Measurements from ENCODE around the gene RIMBP2.
"Not testable (repeated sequence)": the region's sequence is repeated elsewhere in the genome, so short reads cannot be mapped to it uniquely, and the experiment has no call there.

Gene RIMBP2

DNA sequence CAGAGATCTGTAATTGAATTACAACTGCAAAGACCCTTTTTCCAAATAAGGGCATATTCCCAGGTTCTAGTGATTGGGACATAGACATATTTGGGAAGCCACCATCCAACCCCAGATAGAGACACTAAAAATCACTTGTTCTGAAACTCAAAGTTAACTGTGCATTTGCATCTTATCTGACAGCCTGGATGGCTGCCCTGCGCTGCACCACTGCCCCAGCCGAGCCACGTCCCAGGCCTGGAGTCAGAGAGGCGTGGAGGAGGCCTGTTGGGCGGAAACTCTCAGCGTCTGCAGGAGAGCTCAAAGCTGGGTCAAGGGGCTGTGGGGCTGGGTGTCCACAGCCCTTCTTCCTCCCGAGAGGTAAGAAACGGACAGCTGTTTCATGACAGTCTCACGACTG lies 124.4 kb downstream of the RIMBP2 start:
- DNase-seq = no peak

DNA sequence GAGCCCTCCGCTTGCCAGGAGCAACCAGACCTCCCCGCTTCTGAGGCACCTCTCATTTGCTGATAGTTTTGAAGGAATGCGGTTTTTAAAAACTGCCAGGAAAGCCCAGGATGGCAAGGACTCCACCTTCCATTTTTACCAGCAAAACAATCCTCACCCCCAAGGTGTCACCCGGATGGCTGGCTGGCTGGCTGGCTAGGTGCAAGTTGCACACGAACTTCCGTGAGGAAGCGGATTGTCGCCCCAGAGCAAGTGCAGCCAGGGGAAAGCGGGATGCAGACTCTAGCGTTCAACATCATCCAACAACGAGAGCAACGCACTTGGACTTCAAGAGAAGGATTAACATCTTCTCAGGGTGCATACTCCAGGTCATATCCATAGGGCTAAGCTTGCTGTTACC lies 125.4 kb downstream of the RIMBP2 start:
- no peak for DNase-seq

DNA sequence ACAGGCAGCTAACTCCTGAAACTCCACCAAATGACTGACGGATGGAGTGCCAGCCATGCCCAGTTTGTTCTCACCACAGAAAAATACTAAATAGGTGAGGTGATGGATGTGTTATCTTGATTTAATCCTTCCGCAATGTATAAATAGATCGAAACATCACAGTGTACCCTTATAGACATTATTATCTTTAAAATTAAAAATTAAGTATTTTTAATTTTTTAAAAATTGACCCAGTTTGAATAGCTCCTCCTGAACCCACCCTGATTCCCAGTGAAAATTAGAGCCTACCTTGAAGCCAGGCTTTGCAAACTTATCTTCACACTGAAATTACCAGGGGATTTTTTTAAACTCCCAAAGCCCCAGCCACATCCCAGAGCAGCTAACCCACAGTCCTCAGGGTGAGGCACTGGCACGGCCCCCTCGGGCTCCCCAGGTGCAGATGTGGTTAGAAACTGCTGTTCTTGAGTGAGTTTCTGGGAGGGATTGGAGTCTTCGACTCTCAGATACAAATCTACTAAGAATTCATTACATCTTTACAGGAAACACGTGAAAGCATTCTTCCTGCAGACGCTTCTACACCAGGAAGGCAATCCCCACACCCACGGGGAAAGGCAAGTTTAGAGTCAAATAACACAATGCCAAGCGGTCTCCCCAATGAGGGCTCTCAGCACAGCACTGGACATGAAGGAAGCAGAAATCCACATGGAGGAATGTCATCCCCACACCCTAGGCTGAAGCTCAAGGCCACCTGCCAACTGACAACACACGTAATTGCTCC lies 126.4 kb downstream of the RIMBP2 start:
- no peak for DNase-seq

DNA sequence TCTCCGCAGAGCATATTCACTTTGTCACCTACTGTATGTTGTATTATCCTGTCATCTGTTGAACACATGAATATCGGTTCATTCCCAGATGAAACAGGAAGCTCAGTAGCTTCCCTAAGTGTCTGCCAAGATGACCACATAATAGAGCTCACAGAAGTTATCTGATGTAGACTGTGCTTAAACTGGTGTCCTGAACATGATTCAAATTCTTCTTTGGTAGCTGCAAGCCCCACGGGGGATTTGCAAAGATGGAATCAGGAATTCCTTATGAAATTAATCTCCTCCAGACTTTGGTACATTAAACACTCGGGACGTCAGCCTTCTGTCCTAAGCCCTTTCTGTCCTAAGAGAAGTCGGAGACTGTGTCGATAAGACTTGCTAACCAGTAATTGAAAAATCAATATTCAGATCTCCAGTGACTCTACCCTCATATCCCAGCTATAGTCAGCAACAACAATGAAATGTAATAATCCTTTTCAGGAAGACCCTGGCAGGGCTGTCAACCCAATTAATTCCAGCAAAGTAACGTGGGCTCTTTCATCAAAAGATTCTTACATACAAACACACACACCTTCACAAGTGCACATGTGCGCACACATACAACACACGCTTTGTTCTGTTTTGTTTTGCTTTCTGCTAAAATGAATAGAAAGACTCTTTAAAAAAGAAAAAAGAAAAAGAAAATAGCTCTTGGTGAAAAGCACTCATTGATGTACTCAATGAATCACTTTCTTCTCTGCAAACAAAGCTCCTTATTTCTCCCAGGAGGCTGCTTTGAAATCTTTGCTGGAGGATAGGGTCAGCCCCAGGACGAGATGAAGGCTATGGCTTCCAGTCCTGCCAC lies 127.2 kb downstream of the RIMBP2 start:
- DNase-seq = no peak

DNA sequence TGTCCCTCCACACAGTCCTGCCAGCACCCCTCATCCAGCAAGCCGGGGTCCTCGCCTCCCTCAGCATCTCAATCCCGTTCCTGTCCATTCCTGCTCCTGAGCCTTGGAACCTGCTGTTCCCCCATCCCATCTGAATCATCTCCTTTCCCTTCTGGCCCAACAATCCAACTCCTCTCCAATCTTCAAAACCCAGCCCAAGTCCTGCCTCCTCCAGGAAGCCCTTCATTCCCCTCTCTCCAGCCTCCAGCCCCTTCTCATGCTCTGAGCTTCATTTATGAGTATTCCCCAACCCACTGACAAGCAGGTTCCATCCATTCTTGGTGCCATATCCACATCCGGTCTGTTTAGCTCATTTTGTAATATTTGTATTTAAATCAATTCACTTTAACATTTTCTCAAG lies 128.1 kb downstream of the RIMBP2 start:
- DNase-seq = no peak

DNA sequence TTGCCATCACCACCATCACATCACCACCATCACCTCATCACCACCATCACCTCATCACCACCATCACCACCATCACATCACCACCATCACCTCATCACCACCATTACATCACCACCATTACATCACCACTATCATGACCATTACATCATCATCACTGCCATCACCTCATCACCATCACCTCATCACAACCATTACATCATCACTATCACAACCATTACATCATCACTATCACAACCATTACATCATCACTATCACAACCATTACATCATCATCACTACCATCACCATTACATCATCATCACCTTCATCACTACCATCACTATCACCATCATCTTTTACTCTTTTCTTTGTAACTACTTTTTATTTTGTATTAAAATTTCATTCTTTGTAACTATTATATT lies 131.6 kb downstream of the RIMBP2 start:
- DNase-seq = not testable (repeated sequence)

DNA sequence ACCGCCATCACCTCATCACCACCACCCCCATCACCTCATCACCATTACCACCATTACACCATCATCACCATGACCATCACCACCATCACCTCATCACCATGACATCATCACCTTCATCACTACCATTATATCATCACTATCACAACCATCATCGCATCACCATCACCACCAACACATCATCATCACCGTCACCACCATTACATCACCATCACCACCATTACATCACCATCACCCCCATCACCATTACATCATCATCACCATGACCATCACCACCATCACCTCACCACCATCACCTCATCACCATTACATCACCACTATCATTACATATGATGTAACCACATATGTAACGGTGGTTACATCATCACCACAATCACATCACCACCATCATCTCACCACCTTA lies 132.3 kb downstream of the RIMBP2 start:
- no peak for DNase-seq

DNA sequence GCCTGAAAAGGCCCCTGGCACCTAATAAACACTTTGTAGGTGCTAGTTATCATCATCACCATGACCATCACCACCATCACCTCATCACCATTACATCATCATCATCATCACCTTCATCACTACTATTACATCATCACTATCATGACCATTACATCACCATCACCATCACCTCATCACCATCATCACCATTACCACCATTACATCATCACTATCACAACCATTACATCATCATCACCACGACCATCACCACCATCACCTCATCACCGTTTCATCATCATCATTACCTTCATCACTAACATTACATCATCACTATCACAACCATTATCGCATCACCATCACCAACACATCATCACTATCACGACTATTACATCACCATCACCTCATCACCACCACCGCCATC lies 132.8 kb downstream of the RIMBP2 start:
- DNase-seq = no peak

DNA sequence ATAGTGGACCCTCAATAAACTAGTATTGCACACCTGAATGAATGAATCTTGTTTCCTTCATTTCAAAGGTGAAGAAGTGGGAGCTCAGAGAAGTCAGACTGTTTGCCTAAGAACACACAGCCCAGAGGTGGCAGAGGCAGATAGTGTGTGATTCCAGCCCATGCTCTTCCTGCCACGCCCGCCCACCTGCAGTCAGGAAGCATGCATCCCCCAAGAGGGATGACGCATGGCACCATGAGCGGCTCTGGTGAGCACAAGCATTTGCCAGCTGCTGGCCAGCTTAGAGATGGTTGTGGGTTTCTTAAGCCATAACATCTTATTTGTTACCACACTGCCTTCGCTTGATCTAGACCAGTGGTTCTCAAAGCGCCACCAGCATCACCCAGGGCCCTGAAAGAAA lies 133.8 kb downstream of the RIMBP2 start:
- DNase-seq = no peak

DNA sequence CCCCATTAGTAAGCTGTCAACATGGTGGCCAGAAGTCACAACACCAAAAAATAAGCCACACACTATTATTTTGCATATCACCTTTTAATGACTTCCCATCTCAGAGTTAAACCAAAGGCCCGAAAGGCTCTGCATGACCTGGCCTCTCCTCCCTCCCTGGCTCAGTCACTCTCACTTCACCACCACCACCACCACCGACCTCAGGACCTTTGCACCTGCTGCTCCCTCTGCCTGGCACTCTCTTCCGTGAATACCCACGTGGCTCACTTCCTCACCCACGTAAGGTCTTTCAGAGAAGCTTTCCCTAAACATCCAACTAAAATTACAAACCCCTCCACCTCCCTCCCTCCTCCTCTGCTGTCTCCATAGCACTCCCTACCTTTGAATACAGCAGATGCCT lies 134.3 kb downstream of the RIMBP2 start:
- no peak for DNase-seq

DNA sequence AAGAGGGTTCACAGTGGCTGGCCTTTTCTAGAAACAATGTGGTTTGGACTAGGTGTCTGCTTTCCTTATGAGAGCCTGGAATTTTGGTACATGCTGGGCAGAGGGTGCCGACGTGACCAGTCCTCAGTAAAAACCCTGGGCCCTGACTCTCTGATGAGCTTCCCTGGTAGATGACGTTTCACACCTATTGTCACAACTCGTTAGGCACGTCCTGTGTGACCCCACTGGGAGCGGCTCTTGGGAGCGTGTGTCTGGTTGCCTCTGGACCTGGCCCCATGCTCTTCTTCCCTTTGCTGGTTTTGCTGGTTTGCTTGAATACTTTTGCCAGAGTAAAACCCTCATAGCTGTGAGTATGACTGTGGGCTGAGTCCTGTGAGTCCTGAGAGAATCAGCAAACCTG lies 136.9 kb downstream of the RIMBP2 start:
- DNase-seq = no peak

DNA sequence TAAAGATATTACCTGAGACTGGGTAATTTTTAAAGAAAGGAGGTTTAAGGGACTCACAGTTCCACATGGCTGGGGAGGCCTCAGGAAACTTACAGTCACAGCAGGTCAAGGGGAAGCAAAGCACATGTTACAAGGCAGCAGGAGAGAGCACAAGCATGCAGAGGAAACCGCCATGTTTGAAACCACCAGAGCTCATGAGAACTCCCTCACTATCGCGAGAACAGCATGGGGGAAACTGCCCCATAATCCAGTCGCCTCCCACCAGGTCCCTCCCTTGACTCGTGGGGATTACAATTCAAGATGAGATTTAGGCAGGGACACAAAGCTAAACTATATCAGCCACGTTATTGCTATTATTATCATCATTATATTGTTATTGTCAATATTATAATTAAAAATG lies 138.7 kb downstream of the RIMBP2 start:
- no peak for DNase-seq

DNA sequence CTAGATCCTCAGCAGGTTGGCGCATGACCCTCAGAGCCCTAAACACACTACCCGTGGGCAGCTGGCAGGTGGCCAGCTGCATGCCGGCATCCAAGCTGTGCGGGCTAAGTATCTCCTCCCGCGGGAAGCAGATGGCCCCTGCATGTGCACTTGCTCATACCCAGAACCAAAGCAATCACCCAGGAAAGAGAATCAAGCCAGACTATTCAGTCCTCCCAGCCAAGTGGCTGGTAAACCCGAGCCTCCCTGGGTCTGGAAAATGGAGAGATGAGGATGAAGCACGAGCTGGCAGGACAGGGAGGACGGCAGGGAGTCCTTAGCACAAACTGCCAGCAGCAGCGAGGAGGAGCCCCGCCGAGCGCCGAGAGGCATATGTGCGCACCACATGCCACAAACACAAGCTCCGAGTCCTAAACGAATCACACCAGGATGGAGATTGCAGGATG lies 139.7 kb downstream of the RIMBP2 start:
- DNase-seq = no peak

DNA sequence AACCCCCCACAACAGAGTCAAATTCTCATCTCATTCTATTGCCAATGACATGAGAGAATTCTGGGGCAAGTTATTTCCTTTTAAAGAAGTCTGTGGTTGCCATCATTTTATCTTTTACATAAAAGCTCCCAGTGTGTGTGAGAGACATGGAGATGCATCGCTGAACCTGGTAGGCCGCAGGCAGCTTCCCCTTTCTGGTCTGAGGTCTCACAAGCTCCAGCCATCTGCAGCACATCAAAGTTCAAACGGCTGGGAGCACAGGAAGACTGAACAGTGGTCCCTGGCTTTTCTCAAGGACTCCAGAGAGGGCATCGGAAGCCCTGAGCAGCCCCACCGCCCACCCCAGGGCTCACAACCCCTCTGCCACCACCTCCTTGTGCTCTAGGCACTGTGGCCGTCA lies 141.7 kb downstream of the RIMBP2 start:
- DNase-seq = no peak

DNA sequence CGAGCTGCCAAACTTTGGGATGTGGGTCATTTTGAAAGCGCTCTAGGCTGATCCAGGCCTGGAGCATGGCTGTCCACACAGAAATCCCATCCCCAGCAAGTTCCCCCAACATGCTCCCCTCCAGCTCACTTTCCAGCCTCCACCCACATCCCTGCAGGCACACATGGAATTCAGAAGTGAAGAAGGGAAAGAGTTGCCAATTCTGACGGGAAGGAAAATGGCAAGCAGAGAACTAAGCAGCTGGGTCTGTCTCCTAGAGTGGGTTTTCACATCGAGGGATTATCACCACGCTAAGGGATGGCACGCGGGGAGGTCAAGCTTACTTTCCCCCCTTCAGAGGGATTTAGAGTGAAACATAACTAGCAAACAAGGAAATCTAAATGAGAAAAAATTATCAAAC lies 142.3 kb downstream of the RIMBP2 start:
- DNase-seq = no peak

DNA sequence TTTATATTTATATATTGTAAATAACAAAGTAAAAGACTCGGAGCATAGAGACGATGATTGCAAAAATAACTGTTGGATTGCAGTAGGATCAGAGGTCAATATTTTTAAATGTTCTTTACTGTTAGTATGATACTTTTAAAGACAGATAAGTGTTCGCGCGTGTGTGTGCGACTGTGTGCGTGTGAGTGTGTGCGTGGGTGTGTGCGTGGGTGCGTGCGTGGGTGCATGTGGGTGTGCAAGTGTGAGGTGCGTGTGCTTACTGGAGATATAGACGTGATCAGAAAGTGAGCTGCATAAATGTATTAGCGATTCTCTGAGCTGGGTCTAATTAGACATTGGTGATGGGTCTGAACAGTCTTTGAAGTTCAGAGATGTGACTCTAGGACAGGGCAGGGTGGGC lies 142.9 kb downstream of the RIMBP2 start:
- DNase-seq = no peak

DNA sequence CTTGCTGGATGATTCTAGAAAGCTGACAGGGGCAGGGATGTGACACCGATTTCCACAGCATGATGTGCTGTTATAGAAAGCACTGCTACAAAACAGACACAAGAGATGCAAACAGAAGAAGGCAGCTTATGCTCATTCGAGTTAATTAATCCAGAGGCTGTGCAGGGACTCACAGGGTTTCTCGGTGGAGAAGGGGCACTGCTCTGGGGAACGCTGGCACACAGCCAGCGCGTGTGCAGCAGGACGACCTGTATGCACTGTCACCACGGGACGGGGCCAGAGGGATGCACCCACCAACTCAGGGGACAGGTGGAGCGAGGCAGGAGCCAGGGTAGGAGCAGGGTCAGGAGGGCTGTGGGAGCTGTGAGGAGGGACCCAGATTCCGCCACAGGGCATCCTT lies 143.5 kb downstream of the RIMBP2 start:
- DNase-seq = no peak

DNA sequence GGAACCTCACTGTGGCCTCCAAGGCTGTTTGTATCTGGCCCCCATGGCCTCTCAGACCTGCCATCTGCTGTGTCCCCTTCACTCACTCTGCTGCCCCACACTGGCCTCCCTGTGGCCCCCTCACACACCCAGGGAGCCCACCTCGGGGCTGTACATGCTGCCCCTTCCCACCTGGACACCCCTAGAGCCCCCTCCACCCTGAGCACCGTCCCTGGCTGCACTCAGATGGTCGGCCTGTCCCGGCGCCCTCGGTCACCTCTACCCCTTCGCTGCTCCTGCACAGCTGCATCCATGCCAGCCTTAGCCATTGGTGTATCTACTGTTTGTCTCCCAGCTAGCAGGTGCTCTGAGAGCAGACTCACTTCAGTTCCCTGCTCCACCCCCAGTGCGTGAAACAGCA lies 144.4 kb downstream of the RIMBP2 start:
- no peak for DNase-seq

DNA sequence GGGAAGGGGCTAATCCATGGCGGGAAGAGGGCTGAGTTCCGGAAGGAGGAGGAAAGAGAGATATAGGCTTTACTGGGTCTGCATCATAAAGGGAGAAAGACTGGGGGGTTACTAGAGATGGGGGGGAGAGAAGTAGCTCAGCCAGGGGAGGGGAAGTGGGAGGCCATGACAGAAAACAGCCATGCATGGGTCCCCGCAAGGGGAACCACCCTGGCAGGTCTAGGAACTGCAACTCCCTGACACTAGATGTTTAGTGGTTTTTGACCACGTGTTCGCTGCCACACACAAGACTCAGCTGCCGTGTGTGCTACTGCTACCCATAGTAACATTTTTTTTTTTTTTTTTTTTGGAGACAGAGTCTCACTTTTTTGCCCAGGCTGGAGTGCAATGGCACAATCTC lies 145.0 kb downstream of the RIMBP2 start:
- no peak for DNase-seq

DNA sequence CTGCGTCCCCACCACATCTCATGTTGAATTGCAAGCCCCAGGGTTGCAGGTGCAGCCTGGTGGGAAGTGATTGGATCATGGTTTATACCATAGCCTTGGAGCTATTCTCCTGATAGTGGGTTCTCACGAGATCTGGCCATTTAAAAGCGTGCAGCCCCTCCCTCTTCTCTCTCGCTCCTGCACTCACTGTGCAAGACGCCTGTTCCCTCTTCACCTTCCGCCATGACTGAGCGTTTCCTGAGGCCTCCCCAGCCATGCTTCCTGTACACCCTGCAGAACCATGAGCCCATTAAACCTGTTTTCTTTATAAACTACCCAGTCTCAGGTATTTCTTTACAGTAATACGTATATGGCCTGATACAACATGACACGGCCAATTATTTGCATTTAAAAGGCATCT lies 146.6 kb downstream of the RIMBP2 start:
- no peak for DNase-seq

DNA sequence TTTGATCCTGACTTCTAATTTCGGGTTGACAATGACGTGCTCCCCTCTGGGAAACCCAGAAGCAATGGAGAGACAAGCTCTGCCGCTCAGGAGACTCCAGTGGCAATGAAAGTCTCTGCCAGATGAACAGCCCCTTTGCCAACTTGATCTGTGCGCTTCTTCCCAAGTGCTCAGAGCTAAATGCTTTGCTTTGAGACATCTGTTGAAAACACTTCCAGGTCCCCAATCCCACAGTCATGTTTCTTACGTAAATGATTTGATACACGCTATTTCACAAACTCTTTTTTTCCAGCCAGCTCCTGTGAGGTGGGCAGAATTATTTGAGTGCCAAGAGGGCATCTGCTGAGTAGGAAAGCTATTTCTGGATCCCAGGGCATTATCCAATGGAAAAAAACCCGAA lies 147.6 kb downstream of the RIMBP2 start:
- DNase-seq = no peak

DNA sequence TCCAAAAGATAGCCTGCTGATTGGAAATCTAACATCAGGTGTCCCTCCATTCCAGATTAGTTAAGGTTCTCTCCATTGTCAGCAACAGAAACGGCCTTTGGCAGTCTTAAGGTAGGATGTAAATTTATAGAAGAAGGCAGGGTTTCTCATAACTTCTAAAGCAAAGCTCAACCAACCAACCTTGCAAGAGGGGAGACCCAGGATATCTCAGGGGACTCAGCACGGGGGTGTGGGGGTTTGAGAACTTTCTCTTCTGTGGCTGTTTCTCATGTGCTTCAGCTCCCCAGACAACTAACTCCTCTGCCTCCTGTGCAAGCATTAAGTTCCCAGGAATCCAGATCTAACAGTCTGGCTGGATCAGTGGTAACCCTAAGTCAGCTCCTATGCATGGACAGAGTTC lies 148.1 kb downstream of the RIMBP2 start:
- no peak for DNase-seq

DNA sequence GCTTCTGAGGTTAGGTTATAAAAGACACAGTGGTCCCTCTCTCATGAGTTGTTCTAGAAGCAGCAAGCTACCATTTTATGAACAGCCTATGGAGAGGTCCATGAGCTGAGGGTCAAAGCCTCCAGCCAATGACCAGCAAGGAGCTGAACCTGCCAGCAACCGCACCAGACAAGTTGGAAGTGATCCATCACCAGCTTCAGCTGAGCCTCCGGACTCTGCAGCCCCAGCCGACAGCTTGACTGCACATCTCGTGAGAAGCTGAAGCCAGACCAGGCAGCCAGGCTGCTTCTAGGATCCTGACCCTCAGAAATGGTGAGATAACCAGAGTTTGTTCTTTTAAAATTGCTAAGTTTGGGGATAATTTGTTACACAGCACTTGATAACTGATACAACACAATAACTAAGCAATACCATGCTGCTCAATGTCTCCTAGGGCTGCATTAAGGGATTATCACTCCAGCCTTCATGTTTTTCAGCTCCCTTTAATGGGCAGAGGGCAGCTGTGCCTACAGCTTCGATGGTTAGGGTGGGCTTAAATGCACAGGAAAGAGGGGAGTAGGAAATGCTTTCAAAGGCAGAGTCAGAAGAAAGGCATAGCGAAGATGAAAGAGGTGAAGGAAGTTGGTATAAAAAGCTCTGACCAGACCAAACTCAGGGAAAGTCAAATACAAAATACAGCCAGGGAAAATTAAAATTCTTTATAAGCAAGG lies 149.5 kb downstream of the RIMBP2 start:
- DNase-seq = no peak

DNA sequence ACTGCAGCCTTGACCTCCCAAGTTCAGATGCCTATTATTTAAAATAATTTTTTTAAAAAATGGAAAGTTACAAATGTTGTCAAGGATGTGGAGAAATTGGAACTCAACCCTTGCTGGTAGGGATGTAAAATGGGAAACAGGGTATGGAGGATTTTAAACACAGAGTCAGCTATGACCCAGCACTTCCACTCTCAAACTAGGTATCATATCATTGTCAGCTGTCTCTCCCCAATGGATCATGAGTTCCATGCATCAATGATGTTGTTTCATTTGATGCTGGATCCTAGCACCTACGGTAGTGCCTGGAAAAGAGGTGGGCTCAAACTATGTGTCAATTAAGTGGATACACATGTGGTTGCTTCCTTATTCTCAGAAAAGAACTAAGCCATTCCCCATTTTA lies 150.9 kb downstream of the RIMBP2 start:
- DNase-seq = no peak

Data from activated gamma-delta T cell (primary cell).